Stimulated activated CD4-positive, alpha-beta T cell treated with anti-CD3 and anti-CD28 coated beads, Interleukin-2, amount 100 ng/mL, for 4 hours (primary cell): ENCODE data around the gene VSIG4.
"Not testable (repeated sequence)": the region's sequence is repeated elsewhere in the genome, so short reads cannot be mapped to it uniquely, and the experiment has no call there.

Experiments
- DNase-seq: peaks from one replicate; pipeline ENCODE4 v3.0.0-alpha.2; 2020; ENCODE audit warnings: low read depth

Gene VSIG4

DNA sequence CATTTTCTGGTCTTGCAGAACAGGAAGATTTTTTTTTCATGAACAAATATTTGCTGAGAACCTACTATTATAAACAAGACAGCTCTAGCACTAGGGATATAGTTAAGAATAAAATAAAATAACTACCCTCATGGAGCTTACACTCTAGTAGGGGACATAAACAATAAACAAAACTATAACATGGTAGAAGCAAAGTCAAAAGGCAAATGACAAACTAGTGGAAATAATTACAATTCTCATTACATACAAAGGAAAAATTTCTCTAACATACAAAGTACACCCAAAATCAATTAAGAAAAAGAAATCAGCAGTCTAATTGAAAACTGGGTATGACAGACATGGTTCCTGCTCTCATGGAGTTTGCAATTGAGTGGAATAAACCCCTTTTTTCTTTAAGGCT is 32.0 kb downstream of the VSIG4 start:
- DNase-seq: no peak

DNA sequence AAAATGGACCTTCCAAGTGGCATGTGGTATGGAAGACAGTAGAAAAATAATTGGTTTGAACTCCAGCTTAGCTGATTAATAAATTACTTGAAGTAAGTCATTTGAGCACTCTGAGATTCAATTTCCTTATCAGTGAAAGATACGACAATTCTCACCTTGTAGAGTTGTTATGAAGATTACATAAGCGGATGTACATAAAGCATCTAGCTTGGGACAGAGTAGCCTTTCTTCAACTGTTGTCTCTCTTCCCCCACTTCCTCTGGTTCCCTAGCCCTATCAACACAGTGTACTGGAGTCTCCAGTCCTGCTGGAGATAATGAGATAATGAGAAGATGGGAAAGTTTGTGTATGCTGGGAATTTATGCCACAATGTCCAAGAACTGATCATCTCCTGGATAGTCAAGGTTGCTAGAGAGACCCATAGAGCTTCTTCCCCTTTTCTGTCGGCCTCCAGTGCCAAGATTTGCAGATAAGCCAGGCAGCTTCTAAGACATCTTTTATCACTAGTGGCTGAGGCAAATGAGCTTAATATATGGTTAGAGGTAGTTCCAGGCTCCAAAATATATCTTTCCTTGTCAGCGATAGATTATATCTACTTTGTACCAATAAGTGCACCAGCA is 33.9 kb downstream of the VSIG4 start:
- DNase-seq: no peak

DNA sequence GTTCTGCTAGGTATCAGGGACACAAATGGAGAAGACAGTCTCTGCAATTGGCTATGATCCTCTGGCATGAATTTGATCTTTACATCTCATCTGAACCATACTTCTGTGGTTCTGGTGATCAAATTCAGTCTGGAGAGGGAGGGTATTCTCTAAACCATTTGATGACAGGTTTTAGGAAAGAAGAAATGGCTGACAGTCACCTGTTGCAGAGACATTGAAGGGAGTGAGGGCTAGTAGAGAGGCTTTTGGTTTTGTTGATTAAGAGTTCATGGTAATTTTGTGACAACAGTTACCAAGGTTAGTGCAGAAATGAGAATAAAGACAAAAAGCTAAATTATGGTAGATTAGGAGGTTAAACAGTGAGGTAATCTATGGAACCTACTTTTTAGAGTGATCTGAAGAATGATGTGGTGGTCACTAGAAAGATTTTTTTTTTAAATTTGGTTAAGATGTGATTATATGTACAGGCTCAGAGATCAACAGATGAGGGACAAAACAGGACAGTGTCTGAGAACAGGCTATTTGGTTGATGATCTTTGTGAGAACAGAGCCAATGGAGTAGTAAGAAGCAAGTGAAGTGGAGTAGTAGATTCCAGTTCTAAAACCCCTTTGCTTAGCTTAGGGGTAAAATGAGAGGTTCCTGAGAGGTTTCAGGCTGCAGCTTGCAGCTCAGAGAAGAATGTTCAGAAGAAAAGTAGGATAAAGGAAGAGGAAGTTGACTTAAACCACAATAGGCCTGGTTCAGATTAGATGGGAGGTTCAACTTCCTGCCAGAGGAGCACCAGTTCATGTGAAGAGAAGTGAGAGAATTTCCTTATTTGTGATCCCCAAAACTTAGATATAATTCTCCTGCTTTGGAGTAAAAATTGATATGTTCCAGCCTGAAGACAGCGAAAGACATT is 34.7 kb downstream of the VSIG4 start:
- no peak for DNase-seq

DNA sequence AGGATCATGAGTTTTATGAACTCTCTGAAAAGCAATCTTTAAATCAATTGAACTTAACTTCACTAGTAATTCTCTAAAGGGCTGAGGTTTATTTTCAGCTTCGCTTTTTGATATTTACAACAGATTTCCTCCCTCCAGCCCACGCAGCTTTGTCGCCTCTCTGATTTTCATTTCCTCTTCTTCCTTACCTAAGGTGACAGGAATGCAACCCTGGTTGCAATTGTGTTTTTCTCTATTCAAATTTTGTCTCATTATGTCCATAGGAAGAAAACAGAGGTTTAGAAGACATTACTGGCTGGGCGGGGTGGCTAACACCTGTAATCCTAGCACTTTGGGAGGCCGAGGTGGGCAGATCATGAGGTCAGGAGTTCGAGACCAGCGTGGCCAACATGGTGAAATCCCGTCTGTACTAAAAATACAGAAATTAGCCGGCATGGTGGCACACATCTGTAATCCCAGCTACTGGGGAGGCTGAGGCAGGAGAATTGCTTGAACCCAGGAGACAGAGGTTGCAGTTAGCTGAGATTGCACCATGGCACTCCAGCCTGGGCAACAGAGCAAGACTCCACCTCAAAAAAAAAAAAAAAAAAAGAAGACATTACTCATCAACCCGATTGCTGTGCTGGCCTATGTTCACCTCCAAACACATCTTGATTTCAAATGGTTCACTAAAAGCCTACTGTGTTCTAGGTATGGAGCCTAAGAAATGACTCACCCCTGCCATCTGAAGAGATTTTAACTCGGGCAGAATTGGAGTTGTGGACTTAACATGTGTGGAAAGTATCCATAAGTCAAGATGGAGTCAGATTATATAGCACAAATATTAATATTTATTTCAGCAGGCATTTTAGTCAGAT is 36.8 kb downstream of the VSIG4 start:
- no peak for DNase-seq

DNA sequence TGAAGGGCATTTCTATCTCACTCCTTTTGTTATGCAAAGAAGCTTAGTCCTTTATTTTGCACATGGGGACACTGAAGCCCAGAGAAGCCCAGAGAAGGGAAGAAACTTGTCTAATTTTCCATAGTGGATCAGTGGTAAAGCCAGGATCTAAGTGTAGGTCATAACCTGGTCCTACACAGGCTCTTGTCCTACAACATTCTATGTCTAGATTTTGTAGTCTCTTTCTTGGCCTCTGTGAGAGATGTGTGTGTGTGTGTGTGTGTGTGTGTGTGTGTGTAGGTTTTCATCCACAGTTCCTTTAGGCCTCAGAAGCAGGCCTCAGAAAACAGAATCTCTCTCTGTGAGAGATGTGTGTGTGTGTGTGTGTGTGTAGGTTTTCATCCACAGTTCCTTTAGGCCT is 38.3 kb downstream of the VSIG4 start:
- DNase-seq: no peak

DNA sequence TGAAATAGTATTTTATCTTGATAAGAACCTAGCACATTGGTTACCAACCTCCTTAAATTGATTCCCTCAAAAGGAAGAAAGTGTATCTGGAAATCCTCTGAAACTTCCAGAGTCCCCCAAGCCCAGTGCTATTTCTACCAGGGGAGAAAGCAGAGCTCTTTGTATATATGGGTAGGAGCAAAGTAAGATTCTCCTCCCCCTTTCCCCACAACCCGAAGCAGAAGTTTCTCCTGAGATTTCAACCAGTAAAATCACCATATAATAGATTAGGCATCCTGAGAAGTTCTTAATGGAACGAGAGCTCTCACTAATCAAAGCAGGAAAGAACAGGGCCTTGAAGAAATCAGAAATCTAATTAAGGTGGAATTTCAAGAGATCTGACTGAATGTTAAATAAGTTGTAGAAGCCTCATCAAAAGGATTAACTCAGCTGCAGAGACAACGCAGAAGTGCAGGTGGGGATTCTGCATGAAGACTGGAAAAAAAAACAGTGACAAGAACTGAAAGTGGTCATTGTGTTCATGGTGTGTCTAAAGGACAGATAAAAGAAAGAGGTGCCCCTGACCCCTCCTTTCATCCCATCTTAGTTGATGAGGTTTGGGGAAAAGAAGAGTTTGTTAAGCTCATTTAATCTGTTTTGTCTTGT is 39.1 kb downstream of the VSIG4 start:
- no peak for DNase-seq

DNA sequence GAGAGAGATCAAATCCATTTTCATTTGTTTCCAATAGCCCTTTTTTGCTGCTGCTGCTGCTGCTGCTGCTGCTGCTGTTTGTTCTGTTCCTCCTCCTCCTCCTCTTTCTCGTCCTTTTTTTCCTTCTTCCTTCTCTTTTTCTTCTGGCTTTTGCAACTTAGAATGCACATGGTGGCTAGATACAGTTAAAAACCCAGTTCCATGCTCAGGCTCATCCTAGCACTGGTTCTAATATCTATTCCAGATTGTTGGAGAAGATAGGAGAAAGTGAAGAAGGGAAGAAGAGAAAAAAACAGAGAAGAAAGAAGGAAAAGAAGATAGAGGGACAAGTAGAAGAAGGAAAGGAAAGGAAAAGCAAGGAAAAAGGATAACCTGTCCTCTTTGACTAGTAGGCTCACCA is 39.7 kb downstream of the VSIG4 start:
- DNase-seq: no peak

DNA sequence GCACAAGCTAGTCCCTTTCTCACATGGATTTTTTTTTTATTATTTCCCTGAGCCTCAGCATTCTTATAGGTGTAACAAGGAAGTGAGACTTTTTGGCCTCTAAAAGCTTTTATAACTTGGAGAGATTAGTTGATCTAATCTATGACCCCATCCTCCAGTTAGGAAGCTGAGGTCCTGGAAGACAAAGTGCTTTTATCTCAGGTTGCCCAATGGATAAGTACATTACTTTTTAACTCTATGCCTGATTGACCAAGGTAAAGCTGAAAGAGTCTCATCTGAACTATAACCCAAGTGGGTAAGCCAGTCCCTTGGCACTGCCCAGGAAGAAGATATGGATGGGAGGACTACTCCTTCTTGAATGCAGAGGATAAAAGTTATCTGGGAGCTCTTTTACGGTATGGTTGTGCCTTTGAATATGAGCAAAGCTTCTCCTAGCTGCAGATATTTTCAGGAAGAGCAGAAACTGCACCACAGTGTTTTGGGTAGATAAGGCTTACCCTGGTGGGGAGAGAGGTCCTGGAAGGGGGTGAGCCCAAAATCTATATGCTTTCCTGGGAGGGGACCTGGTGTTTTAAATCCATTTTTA is 40.2 kb downstream of the VSIG4 start:
- DNase-seq: no peak

DNA sequence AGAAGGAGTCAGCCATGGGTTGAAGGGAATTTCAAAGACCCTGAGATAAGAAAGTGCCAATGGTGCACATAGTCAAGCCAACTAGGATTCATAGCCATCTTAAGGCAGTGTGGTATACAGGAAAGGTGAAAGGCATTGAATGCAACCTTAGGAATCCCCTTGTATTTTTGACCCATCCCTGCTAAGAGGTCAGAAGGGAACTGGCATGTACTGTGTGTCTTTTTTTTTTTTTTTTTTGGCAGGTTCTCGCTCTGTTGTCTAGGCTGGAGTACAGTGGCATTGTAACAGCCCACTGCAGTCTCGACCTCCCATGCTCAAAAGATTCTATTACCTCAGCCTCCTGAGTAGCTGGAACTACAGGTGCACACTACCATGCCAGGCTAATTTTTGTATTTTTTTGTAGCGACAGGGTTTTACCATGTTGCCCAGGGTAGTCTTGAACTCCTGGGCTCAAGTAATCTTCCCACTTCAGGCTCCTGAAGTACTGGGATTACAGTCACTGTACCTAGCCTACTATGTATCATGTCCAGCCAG is 40.8 kb downstream of the VSIG4 start:
- DNase-seq: no peak

DNA sequence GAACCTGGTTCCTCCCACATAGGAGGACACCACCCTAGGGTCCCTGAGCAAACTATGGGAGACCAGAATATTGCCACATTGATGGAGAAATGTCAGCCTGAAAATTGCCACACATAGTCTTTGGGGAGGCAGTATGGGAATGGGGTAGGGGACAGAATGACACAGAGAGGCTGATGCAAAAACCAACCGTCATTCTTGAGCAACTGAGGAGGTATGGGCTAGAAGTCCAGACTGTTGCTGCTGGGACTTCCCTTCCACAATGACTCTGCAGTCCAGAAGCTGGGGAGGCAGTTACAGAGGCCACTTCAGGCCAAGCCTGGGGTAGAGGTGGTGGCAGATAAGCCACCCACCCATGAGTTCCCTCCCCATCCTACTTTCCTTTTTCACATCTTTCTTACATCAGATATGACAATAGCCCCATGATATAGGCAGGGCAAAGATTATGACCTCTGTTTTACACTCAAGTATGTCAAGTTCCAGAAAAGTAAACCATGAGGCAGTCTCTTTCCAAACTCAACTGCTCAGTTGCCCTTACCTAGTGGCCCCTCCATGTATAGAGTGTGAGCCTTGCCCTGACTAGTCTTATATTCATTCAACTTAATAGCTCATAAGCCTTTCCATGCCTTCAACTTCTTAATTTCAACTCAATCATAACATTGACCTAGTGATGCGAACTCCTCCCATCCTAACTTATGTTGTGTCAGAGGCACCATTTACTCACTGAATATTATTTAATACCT is 41.7 kb downstream of the VSIG4 start:
- no peak for DNase-seq

DNA sequence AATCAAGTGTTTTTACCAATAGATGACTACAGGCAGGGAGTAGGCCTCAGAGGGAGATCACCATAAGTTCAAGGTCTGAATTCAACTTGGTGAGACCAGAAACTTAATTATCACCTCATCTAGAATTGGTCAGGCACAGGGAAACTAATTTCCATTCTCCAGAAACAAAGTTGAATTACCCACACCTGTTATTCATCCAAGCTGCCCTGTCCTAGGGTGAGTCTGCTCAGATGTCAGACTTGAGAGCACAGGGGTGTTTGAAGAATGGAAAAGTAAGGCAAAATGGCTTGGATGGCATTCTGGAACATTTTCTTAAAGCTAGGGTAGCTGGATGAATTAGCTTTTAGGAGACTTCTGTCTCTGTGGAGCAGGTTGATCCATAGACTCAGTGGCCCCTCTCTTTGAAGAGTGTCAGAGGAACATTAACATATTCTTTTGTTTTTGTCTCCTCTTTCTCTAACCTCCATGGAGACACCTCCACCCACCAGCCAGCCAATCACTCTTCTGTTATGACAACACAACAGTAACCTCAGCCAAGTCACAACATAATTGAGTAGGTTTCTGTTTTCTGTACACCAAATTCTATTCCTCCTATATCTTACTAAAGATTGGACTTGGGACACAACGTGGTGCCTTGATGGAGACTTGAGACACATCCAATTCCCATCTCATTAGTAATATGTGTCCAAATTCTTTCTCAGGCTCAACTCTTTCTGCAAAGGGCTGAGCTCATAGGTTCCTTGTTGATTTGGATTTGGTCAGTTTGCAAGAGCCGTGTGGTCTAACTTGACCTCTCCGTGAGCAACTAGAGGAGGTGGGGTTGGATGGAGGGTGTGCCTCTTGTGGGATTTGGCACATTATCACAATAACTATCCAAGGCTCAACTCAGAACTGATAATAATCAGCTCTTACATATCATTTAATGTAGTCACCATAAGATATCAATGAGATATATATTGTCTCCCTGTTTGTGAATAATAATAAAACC is 45.1 kb downstream of the VSIG4 start:
- DNase-seq: no peak

DNA sequence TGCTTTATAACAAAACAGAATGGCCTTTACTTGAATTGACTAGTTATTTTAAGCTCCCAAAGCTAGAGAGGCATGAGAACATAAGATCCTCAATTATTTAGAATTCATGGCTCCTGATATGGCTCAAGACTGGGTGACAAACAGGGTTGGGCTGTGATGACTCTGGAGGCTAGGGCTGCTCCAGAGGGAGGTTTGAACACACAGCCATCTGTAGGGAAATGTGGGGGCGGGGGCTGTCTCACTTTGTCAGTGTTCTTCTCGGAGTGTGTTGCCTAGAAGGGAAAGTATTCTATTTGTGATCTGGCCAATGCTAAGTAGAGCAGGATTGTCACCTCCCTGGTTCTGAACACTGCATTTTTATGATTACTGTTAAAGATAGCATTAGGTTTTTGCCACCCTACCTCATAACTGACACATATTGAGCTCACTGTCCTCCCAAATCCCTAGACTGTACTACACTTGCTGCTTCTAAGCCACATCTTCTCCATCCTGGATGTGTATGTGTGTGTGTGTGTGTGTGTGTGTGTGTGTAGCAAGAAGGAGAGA is 45.9 kb downstream of the VSIG4 start:
- DNase-seq: no peak

DNA sequence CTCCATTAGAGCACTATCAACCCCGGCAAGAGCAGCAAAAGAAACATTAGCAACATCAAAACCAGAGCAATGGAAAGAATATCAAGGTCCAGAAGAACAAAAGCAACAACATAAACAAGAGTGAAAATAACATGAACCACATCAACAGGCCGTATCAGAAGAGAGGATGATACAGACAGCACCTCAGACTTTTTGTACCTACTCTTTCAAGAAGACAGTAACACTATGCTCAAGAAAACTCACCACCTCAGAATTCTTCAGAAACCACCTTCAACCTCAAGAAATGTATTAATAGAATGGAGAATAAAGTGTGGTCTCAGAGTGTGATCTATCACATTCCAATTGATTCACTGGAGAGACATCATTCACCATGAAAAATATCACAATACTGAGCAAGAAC is 46.5 kb downstream of the VSIG4 start:
- no peak for DNase-seq

DNA sequence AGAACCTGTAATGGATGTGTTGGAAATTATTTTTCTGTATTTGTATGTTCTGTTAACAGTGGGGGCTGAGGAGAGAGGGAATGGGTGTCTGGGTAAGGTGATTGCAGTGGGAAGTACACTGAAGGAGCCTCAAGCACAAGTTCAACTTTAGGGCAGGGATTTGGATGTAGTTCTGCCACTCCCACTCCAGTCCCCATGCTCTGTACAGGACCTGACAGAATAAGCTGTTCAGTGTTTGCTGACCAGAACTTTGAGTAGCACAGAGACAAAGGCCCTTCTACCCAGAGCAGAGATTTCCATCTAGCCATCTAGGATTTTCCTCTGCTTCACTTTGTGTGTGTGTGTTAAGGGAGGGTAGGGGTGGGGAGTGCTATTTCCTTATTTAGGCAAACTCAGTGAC is 49.2 kb downstream of the VSIG4 start:
- no peak for DNase-seq

DNA sequence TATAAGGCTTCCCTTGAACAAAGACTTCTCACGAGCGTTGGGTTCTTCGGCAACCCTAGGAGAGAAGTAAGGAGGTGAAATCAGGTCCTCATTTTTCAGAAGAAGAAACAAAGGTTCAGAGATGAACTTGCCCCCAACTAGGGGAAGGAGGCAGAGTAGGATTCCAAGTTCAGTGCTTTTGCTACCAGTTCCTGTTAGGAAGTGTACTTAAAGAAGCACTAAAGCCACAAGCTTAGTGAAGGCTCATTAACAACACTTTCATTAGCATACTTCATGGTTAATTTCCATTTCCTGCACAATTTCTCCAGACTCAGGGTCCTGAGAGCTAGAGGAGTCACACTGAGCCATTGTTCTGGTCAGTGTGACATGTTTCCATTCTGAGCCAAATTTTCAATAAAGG is 52.1 kb downstream of the VSIG4 start:
- no peak for DNase-seq

DNA sequence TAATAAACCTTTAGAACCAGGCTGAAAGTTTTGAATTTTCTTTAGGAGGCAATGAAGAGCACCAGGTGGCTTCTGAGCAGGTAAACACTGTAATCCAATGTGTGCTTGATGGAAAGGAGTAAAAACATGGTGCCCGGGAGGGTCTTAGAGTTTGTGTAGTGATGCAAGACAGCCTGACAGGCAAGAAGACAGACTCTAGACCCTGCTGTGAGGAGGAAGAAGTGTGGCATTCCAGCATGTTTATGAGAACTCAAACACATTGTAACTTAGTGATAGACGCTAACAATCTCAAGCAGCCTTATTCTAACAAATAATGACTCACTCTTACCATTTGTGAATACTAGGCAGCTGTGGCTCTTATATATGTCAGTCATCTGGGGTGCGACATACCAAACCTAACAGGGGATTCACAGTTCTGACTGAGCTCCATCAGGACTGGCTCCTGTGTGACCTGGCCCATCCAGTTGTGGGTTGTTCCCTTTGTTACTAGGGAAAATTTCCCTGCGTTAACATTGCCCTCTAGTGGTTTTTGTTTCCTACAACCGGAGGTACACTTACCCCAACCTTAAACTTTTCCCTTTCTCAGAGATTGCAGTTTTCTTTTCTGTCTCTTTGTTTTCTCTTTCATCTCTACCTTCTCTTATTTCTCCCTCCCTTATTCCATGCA is 53.8 kb downstream of the VSIG4 start:
- DNase-seq: peak; percentile 49

DNA sequence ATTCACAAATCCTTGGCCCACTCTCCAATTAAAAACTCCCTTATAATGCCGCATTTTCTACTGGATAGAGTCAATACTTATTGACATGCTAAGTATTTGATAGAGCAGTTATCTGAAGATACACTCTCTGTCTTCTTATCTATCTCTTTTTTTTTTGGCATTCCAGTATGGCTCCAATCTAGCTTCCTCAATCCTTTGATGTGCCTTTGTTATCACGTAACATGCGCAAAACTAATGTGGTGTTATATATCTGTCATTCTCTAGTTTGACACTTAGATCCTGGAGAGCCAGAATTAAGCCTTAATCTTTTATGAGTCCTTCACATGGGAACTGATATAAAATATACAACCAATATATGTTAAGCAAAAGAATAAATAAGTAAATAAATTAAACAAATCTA is 54.7 kb downstream of the VSIG4 start:
- DNase-seq: no peak

DNA sequence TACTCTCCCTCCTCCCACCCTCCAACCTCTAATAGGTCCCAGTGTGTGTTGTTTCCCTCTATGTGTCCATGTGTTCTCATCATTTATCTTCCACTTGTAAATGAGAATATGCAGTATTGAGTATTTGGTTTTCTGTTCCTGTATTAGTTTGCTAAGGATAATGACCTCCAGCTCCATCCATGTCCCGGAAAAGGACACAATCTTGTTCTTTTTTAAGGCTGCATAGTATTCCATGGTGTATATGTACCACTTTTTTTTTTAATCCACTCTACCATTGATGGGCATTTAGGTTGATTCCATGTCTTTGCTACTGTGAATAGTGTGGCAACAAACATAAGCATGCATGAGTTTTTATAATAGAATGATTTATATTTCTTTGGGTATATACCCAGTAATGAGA is 62.7 kb downstream of the VSIG4 start:
- not testable (repeated sequence) for DNase-seq

DNA sequence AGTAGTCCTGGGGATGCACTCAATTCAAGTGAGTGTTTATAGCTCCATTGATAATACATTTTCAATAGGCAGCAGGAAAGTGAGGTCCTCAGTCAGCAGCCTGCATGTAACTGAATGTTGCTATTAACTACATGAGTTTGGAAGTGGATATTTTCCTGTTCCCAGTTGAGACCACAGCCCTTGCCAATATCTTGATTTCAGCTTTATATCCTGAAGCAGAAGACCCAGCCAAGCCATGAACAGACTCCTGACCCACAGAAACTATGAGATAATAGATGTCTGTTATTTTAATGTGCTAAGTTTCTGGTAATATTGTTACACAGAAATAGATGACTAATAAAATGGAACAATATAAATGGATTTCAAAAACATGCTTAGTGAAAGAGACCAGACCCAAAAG is 63.7 kb downstream of the VSIG4 start:
- no peak for DNase-seq
